HG03103 (cell line): Measurements from ENCODE around the gene SEC14L1.

Experiments
- ATAC-seq: cut with Tn5 transposase; IDR thresholded peaks from one replicate; pipeline ENCODE4 v1.9.1; 2021; ENCODE audit warnings: low read depth; ENCODE audit not compliant: unreplicated experiment

SEC14L1 gene

GRCh38 chr17:77186141-77186604, 45.4 kb downstream of the SEC14L1 start:
- ATAC-seq = no peak

DNA sequence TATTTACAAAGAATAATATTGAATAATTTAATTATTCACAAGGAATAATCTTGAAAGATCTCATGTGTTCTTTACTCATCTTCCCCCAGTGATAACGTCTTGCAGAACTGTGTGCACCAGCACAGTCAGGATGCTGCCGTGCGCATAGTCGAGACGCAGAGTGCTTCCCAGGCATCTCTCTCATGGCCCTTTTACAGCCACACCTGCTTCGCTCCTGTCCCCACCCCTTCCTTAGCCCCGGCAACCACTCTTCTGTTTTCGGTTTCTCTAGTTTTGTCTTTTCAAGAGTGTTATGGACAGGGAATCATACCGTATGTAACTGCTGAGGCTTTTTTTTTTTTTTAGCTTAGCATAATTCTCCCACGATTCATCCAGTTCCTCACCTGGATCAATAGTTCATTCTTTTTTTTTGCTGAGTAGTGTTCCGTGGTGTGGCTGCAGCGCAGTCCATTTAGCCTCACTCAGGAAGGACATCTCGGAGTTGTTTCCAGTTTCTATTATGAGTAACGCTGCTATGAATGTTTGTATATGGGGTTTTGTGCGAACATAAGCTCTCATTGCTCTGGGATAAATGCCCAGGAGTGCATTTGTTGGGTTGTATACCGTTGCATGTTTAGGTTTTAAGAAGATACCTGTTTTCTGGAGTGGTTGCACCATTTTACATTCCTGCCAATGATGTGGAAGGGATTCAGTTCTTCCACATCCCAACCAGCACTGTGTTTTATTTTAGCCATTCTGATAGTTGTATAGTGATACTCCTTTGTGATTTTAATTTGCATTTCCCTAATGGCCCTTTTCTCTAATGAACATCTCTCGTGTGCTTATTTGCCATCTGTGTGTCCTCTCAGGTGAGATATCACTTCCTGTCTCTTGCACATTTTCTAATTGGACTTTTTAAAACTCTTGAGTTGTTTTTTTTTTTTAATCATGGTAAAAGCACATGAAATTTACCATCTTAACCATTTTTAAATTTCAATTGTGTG, 47.6 kb downstream of the SEC14L1 start:
- no peak for ATAC-seq

DNA sequence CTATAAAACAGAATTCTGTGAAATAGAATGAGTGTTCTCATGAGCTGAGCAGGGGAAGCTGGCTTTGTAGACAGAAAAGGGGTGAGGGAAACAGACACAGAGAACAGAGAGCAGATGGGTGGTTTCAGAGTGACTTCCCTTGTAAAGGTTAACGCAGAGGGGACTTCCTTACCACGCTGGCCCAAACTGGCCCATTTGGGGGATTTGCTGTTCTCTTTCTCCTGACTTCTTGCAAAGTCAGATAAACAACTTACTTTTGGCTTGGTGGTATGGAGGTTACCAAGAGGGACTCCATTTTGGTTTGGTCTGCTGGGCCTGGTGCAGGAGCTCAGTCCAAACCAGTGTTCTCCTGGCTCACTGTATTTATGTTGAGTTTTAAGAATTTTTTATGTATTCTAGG, 48.4 kb downstream of the SEC14L1 start:
- no peak for ATAC-seq

DNA sequence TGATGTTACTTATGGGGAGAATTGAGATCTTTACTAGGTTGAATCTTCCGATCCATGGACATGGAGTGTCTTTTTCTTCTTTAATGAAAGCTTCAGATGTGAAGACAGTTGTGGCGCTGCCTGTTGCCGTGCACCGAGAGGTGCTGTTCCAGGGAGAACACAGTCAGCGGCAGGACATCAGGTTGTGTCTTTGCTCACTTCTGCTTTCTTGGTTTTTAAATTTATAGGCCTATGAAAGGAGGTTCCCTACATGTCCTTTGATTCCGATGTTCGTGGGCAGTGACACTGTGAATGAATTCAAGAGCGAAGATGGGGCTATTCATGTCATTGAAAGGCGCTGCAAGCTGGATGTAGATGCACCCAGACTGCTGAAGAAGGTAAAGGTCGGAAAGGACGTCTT, 49.8 kb downstream of the SEC14L1 start:
- no peak for ATAC-seq

DNA sequence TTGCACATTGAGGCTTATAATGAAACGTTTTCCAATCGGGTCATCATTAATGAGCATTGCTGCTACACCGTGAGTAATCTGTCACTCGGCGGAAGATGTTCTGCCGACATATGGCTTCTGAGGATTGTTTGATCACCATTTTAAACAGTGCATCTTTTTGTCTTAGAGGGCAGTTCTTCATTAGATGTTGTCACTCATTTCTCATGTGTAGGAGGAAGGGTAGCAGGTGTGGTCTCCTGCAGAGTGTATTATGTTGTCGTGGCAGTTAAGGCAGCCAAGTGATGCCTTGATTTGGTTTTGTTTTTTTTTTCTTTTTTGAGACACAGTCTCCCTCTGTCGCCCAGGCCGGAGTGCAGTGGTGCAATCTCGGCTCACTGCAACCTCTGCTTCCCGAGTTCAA, 50.5 kb downstream of the SEC14L1 start:
- ATAC-seq = no peak

DNA sequence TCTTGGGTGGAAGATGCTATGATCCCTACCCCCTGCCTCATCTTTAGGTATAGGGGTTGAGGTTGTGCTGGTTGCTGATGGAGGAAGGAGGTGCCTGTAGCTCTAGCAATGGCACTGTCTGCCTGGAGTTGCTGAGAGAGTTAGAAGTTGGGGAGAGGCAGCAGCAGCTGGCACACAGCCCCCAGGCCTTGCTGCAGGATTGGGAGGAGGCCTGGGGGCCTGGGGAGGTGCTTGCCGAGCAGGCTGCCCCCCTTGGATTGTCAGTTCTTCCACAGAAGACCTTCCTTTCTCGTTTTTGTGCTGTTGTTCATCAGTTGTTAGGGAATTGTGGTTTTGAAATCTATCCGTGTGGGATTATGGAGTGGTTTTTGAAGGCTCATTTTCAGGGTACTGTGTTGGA, 52.9 kb downstream of the SEC14L1 start:
- no peak for ATAC-seq

DNA sequence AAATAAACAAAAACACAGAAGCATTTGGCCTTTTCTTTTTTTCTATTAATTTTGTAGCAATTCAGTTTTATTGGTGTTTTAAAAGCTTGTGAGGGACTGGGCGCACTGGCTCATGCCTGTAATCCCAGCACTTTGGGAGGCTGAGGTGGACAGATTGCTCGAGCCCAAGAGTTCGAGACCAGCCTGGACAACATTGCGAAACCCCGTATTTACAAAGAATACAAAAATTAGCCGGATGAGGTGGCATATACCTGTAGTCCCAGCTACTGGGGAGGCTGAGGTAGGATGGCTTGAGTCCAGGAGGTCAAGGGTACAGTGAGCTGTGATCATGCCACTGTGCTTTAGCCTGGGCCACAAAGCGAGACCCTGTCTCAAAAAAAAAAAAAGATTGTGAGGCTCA, 53.4 kb downstream of the SEC14L1 start:
- ATAC-seq = no peak

DNA sequence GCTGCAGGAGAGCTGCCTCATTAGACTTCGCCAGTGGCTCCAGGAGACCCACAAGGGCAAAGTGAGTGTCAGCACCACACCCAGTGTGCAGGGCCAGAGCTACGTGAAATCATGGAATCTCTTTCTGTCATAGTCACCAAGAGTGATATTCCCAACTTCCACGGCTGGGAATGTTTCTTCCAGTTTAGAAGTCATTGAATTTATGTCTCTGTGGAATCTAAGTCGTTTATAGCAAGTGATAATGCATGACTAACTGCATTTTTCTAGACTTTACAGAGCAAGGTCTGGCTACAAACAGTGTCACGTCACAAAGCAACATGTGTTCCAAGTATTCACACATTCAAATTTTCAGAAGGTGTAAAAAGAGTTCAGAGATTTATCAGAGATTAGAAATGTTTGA, 55.5 kb downstream of the SEC14L1 start:
- no peak for ATAC-seq

- no peak for ATAC-seq
These were observed 56.3 kb downstream of the SEC14L1 start for GRCh38 chr17:77197115-77197514.

- no peak for ATAC-seq
These were observed 59.9 kb downstream of the SEC14L1 start for GRCh38 chr17:77200711-77201110.

- ATAC-seq = no peak
These were observed 62.7 kb downstream of the SEC14L1 start for GRCh38 chr17:77203436-77203835.

DNA sequence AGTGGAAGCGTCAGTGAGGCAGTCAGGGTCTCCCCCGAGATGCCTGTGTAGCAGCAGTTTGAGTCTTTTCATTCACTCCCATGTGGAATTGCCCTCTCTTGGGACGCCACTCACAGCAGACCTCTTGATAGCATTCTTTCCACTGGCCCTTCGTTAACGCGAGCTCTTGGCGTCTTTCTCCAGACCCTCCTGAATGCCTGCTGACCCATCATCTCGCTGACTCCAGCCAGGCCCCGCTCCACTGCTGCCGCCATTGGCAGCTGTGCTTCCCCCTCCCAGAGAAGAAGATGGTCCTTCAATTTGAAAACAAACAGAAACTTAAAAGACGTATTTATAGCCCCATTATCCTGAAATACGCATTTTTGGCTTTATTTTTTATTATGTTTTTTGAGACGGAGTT, 63.1 kb downstream of the SEC14L1 start:
- ATAC-seq = no peak

DNA sequence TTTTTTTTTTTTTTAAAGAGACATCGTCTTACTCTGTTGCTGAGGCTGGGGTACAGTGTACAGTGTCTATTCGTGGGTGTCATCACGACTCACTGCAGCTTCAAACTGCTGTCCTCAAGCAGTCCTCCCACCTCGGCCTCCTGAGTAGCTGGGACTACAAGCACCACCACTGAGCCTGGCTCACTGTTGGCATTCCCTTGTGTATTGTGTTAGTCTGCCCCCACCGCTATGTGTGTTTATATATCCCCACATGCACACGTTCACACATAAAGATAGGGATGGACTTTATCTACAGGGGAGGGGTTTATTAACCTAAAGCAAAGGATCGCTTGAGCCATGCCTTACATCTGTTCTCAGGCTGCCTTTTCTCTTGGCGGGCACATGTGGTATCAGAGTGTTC, 63.8 kb downstream of the SEC14L1 start:
- ATAC-seq = no peak

DNA sequence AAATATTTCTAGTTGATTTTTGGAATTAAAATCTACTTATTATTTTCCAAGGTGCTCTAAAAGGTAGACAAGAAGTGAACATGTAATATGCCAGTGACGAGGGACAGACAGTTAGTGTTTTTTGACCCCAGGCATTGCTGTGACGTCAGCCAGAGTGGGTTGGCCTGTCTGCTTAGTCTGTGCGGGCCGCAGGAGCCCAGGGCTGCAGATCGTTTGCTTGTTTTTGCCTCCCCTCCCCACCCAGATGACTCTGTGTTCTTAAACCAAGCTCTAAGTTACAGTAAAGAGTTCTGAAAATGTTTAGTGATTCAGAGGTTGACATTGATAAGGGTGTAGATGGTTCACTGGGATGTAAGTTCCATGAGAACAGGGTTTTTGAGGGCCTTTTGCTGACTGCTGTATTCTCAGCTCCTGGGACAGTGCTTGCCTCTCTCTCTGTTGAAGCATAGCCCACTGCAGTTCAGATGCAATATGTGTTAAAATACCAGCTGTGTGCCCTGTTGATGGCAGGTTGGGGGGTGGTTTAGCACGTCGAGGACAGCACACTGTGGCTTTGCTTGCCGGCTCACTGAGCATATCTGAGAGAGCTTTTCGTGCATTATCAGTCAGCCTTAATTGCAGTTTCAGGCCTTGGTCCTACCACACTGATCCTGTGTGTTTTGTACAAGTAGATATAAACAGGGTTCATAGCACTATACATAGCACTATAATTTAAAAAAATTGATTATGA, 64.8 kb downstream of the SEC14L1 start:
- no peak for ATAC-seq

- ATAC-seq = no peak
These were observed 65.6 kb downstream of the SEC14L1 start for GRCh38 chr17:77206158-77206956.

- ATAC-seq = no peak
These were observed 67.0 kb downstream of the SEC14L1 start for GRCh38 chr17:77207689-77208216.

DNA sequence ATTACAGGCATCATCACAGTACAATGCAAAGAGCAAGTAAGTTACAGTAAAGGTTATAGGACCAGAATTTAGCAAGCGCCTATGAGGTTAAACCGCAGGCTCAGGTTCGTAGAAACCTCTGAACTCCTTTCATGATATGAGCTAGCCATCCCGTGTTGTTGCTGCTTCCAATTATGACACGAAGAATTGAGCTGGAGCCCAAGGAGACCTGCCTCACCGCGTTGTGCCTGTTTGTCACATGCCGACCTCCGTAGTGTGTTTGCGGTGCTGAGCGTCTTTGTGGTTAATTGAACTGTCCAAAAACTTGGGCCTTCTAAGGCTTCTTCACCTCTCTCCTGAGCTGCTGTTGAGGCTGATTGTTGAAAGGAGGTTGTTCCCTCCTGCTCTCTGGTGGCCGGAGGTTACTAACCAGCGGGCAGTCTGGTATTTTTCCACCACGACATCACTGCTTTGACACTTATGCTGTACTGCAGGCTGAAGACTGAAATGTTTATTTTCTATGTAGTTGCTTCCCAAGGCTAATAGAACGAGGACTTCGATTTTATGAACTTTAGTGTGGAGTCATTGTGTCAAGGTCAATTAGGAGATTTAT, 67.5 kb downstream of the SEC14L1 start:
- ATAC-seq = no peak

DNA sequence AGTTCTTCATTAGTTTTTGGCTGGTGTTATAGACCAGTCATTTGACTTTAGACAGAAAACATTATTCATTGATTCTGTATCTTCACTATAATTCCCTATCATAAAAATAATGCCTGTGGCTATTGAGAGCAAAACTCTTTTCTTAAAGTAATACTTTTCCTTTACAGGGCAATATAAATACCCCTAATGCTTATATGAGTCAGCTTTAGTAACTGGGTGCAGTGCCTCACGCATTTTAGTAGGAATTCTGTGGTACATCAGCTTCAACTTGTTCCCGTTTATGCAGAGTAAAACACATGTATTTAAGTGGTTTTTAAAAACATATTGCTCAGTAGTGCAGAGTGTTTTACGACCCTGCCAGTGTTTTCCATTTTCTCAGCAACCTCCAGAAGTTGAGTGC, 68.1 kb downstream of the SEC14L1 start:
- ATAC-seq = no peak

DNA sequence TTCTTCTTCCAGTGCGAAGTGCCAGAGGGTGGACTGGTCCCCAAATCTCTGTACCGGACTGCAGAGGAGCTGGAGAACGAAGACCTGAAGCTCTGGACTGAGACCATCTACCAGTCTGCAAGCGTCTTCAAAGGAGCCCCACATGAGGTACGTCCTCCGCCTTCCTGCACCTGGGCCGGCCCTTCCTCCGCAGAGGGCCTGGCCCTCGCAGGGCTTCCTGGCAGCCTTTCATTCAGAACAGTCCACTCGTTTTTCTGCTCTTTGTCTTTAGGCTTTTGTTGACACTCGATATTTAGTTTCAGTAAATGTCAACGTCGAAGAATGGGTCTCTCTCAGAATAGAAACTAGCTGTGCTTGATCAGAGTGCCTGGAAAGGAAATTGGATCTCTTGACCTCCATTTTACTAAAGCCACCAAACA, 68.6 kb downstream of the SEC14L1 start:
- ATAC-seq = no peak

DNA sequence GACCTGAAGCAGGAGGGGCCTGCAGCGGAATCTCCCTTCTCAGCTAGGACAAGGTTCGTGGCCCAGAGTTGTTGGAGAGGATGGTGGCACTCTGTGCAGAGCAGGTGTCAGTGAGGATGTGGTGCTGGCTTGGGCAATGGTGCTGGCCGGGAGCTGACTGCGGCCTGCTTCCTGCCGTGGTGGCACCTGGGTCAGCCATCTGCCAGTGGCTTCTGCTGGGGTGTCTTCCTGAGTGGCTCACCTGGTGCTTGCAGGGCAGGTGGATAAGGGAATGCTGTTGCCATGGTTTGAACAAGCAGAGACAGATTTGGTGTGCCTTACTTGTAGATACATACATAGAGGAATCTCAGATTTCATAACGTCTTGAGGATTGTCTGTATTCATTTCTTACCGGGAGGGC, 69.6 kb downstream of the SEC14L1 start:
- ATAC-seq = no peak
